Progenitor cell of endocrine pancreas (in vitro differentiated cells): ENCODE results near the gene APPL1. TPM values are rescaled to one million over a fixed set of nuclear protein-coding genes. Genes with fewer than 3 reads are reported as not detected.

ENCODE experiments used
- DNase-seq: peaks from one replicate; pipeline ENCODE4 v3.0.0; 2021; ENCODE audit warnings: low spot score; ENCODE audit not compliant: unreplicated experiment
- H3K27ac Mint-ChIP-seq: 2 replicates; pipeline ENCODE4 v1.8.0; 2021; ENCODE audit warnings: mild to moderate bottlenecking, moderate library complexity, mixed read lengths
- H3K27me3 Mint-ChIP-seq: 2 replicates; pipeline ENCODE4 v1.8.0; 2021; ENCODE audit warnings: mixed read lengths
- H3K36me3 Mint-ChIP-seq: 2 replicates; pipeline ENCODE4 v1.8.0; 2022; ENCODE audit warnings: mixed read lengths; ENCODE audit not compliant: insufficient read depth
- H3K4me1 Mint-ChIP-seq: 2 replicates; pipeline ENCODE4 v1.8.0; 2021; ENCODE audit warnings: low read depth, mixed read lengths
- H3K4me3 Mint-ChIP-seq: 2 replicates; pipeline ENCODE4 v1.8.0; 2021; ENCODE audit warnings: low read depth, mild to moderate bottlenecking, moderate library complexity, mixed read lengths
- H3K9me3 Mint-ChIP-seq: 2 replicates; pipeline ENCODE4 v1.8.0; 2021; ENCODE audit warnings: low read depth, mixed read lengths
- long read RNA-seq: library from polyadenylated mRNA; unstranded; transcript quantifications from one replicate; pipeline ENCODE4 v2.0.0, GENCODE V29; 2020
- total RNA-seq: library from RNA; stranded (reverse); gene quantifications from 2 replicates; pipeline ENCODE4 v1.2.1, GENCODE V29; 2021
- TF ChIP-seq, protein P1 (sequence below): fragments of 200-600 bp; sonication (generic); IDR thresholded peaks from one replicate; pipeline ENCODE4 v1.5.0; 2021; ENCODE audit warnings: antibody characterized with exemption, mild to moderate bottlenecking; ENCODE audit not compliant: unreplicated experiment

APPL1 gene, protein sequence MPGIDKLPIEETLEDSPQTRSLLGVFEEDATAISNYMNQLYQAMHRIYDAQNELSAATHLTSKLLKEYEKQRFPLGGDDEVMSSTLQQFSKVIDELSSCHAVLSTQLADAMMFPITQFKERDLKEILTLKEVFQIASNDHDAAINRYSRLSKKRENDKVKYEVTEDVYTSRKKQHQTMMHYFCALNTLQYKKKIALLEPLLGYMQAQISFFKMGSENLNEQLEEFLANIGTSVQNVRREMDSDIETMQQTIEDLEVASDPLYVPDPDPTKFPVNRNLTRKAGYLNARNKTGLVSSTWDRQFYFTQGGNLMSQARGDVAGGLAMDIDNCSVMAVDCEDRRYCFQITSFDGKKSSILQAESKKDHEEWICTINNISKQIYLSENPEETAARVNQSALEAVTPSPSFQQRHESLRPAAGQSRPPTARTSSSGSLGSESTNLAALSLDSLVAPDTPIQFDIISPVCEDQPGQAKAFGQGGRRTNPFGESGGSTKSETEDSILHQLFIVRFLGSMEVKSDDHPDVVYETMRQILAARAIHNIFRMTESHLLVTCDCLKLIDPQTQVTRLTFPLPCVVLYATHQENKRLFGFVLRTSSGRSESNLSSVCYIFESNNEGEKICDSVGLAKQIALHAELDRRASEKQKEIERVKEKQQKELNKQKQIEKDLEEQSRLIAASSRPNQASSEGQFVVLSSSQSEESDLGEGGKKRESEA
- total RNA-seq, result 37.3 and 40.2 TPM in 2 replicates
- long read RNA-seq, full-length matches to known transcripts, result 21 of 50 reads
- long read RNA-seq, partial matches to known transcripts, result 17 of 50 reads
- long read RNA-seq, other reads (novel, unspliced or antisense), result 12 of 50 reads

DNA sequence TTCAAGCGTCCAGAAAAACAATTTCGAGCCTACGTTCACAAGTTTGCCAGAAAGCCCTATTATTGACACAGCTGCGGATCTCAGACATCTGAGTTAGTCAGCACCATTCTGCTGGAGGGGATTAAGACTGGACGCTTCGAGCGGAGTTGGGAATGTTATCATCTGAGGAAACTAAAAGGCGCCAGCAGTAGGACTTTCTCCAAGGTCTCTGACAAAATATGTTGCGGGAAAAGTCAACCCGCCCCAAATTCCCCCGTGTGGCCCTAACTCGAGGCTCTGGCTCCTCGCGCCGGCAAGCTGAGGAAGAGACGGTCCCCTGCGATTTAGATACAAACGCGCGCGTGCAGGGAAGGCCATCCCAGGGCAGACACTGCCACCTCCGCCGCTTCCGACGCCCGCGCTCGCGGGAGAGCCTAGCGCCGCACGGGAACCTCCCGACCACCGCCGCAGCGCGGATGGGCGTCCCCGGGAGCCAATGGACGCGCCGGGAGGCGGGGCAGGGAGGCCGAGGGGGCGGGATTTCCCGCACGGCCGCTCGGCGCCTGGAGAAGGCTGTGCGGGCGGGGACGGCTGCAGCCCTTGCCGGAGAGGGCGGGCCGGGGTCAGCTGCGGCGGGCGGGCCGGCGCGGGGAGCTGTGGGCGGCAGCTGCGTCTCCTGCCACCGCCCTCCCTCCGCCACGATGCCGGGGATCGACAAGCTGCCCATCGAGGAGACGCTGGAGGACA is at the start of gene APPL1:
TSS of gene APPL1 (plus strand) at position 526 of the 726 bp plus-strand sequence. CDS start at position 681, 155 bp downstream.
- peak; percentile 96 for DNase-seq
- Mint-ChIP-seq H3K27me3 (no peaks in the 10 kb centered on the region), H3K4me3 (peak within 1 kb of the TSS; percentile 91), H3K4me1 (peaks cover 19% of the 10 kb centered on the region), H3K36me3 (peaks cover 1% of the 10 kb centered on the region), H3K27ac (peak within 1 kb of the TSS; percentile 97), H3K9me3 (no peaks in the 10 kb centered on the region)
- TF ChIP-seq, protein P1, sequence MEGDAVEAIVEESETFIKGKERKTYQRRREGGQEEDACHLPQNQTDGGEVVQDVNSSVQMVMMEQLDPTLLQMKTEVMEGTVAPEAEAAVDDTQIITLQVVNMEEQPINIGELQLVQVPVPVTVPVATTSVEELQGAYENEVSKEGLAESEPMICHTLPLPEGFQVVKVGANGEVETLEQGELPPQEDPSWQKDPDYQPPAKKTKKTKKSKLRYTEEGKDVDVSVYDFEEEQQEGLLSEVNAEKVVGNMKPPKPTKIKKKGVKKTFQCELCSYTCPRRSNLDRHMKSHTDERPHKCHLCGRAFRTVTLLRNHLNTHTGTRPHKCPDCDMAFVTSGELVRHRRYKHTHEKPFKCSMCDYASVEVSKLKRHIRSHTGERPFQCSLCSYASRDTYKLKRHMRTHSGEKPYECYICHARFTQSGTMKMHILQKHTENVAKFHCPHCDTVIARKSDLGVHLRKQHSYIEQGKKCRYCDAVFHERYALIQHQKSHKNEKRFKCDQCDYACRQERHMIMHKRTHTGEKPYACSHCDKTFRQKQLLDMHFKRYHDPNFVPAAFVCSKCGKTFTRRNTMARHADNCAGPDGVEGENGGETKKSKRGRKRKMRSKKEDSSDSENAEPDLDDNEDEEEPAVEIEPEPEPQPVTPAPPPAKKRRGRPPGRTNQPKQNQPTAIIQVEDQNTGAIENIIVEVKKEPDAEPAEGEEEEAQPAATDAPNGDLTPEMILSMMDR, result no peak

DNA sequence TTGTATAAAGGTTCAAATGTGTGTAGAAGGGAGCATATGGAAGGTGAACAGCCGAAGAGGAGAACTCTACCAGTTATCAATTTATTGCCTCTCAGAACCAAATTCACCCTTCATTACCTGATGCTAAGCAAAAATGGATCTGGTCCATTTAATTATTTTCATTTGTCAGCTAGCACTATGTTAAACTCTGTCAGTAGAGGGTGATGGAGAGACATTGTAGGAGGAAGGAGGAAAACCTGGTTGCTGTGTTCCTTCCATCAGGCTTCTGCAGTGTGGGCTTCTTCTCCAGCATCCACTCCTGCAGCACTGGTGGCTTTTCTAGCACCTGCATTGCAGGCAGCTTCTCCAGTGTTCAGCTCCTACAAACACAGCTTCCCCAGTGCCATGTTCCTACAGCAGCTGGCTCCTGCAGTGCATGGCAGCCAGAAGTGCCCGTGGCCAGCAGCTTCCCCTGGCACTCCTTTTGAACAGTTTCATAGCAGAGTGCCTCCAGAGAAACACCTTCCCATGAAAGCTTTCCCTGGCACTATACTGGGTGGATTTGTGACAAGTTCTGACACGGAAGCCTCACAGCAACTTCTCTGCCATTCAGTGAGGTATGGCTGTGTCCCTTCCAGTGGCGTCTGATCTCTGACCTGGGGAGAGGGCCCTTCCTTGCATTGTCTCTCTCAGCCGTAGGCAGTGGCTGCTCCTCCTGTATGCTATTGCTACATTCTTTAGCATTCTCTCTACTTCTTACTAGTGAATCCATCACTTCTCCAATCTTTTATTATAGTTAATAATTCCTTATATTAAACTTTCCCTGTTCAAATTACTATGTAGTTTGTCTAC is 47.7 kb upstream of the APPL1 start:
- Mint-ChIP-seq H3K36me3 (no peaks in the 10 kb centered on the region), H3K4me3 (no peak overlapping the region)

DNA sequence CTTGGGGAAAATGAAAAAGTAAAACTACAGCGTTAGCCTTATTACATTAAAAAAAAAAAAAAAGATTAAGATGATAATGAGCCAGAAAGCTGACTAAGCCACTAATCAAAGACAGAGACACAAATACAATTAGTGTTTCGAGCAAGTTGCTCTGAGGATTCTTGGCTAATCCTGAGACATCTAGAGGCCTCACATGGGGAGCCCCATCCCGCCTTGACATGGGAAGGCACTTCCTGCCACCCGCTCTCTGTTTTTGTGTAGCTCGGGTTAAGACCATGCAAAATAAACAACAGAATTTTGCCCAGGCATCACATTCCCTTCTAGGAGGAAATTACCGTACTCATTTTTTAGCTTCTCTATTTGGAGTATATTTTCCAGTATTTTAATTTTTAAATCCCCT is 43.0 kb upstream of the APPL1 start:
- TF ChIP-seq, protein P1, result no peak
- DNase-seq, result no peak
- peaks cover 4% of the 10 kb centered on the region for H3K4me1 Mint-ChIP-seq
- no peaks in the 10 kb centered on the region for H3K36me3 Mint-ChIP-seq
- H3K4me3 Mint-ChIP-seq, result no peak overlapping the region
- H3K9me3 Mint-ChIP-seq, result no peaks in the 10 kb centered on the region
- H3K27ac Mint-ChIP-seq, result no peak overlapping the region
- H3K27me3 Mint-ChIP-seq, result peaks cover 7% of the 10 kb centered on the region

More for the DNA sequence above, 47.7 kb upstream of the APPL1 start:
- Mint-ChIP-seq H3K27ac (no peak overlapping the region), H3K27me3 (peaks cover 7% of the 10 kb centered on the region), H3K9me3 (no peaks in the 10 kb centered on the region), H3K4me1 (no peaks in the 10 kb centered on the region)
- TF ChIP-seq, protein P1, result peak; percentile 51
- DNase-seq, result no peak

DNA sequence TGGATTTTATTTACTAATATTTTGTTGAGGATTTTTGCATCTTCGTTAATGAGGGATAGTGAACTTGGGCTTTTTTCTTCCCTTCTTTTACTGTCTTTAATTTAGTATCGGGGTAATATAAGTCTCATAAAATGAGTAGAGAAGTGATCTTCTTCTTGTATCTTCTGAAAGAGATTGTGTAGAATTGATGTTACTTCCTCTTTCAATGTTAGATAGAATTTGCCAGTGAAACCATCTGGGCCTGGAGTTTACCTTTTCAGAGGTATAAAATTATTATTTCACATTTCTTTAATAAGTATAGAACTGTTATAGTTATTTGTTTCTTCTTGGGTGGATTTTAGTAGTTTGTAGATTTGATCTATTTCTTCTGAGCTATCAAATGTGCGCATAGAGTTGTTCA is 35.5 kb upstream of the APPL1 start:
- no peak overlapping the region for H3K4me3 Mint-ChIP-seq
- TF ChIP-seq, protein P1, result no peak
- H3K36me3 Mint-ChIP-seq, result no peaks in the 10 kb centered on the region
- no peak overlapping the region for H3K27ac Mint-ChIP-seq
- DNase-seq, result no peak
- no peaks in the 10 kb centered on the region for H3K27me3 Mint-ChIP-seq
- H3K9me3 Mint-ChIP-seq, result no peaks in the 10 kb centered on the region
- peaks cover 8% of the 10 kb centered on the region for H3K4me1 Mint-ChIP-seq
